Stimulated activated CD4-positive, alpha-beta T cell treated with anti-CD3 and anti-CD28 coated beads, Interleukin-4, amount 100 ng/mL, for 48 hours (primary cell): Measurements from ENCODE around the gene SNTN.

Source experiments
- DNase-seq, 2 donors: peaks; one replicate each; pipeline ENCODE4 v3.0.0-alpha.2; 2020; ENCODE audit warnings: low read depth in 2 of 2

SNTN gene

DNA sequence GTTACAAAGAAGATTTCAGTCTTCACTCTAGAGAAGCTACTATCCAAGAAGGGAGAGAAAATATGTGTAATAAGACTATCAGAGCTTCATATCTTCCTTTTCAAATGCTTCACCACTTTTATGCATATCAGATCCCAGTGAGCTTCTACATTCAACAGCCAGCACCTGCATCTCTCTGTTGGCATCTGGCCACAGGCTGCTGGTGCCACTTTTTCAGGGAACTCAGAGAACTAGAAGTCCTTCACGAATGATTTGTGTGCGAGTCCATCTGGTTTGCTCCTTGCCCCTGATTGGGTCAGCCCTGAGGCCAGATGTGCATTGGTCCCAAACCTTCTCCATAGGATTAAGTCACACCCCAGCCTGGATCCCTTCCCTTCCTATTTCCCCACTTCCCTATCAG, 22.1 kb downstream of the SNTN start:
- DNase-seq: no peak

DNA sequence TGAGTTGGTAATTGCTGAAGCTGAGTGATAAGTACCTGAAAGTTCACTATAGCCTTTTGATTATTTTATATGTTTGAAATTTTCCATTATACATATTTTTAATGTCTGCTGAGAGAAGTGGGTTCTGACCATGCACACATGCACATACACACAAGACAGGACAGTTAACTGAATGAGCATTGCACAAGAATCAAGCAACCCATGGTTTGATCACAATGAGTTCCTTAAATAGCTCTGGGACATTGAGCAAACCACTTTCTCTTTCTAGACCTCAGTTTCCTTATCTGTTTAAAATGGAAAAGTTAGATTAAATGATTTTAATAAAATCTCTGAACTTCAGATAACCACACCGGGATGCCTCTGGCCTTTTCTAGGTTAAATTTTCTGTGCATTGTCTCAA, 26.7 kb downstream of the SNTN start:
- no peak for DNase-seq

DNA sequence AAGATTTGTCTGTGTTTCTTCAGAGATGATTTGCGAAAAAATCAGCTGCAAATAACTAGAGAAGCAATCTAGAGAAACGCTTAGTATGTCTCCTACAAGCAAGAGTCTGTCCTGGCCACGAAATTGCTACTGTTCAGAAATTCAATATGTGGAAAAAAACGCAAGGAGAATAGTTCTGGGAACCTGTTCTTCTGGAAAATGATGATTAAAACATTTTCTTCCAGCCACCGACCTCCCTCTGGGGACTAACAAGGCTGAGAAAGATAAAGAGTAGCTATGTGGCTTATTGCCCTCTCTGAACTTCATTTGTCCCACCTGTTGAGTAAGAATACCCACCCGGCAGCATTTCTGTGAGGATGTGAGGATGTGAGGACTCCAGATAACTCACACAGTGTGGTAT, 31.6 kb downstream of the SNTN start:
- no peak for DNase-seq

DNA sequence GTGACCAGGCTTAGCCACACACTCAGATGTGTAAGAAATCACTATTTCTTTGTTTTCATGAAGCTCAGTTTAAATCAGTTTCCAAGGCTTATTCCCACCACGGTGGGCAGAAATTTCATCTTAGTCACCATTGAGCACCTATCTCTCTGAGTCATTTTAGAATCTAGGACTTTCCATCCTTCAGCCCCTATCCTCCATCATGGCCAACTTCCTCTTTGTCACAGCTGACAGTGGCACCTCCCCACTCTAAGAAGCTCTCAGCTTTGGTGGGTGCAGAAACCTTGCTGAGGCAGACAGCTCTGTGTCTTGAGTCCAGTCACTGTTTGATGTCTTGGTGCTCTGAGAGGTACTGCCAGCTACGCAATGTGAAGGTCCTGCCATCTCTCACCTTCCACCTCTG, 32.9 kb downstream of the SNTN start:
- DNase-seq: no peak

- no peak for DNase-seq
These were observed 35.1 kb downstream of the SNTN start for GRCh38 chr3:63687278-63688225.

- no peak for DNase-seq
These were observed 36.8 kb downstream of the SNTN start for GRCh38 chr3:63689285-63689684.

- DNase-seq: no peak
These were observed 40.9 kb downstream of the SNTN start for GRCh38 chr3:63693351-63693750.

DNA sequence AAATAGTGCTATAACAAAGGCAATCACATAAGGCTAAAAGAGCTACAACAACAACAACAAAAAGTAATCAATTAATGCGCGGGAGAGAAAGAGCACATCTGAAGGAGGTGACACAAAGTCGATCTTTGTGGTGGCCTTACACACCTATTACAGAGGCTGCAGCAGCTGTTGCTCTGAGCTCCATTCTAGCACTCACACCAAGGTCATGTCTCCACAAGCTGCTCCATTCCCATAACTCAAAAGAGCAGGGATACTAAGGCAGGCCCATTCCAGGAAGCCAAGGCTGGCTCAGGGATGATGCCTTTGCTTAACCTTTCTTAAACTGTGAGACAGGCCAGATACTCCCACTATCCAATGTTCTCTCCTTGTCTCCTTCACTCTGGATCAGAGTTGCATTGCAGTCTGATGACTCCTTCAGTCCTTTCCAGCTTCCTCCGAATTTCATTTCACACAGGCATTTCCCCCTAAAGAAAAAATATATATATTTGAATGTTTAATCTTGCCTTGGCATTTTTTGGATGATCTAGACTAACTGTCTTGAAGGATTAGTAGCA, 52.7 kb downstream of the SNTN start:
- no peak for DNase-seq

- no peak for DNase-seq
These were observed 54.0 kb downstream of the SNTN start for GRCh38 chr3:63706321-63707085.

DNA sequence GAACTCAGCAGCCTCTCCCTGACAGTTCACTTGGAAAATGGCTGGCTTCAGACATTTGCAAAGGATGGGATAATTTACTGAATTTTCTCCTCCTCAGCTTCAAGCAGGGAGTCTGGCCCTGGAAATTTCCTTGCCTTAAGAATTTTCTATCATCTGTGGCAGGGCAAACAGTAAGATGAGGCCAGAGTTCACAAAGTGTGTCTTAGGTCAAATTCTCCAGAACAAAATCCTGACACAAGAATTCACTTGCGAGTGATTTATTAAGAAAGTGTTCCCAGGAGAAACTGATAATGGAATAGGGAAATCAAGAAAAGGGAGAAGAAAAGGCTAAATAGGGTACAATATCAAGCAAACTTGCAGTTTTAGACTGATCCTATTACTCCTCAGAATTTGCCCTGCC, 55.3 kb downstream of the SNTN start:
- no peak for DNase-seq

DNA sequence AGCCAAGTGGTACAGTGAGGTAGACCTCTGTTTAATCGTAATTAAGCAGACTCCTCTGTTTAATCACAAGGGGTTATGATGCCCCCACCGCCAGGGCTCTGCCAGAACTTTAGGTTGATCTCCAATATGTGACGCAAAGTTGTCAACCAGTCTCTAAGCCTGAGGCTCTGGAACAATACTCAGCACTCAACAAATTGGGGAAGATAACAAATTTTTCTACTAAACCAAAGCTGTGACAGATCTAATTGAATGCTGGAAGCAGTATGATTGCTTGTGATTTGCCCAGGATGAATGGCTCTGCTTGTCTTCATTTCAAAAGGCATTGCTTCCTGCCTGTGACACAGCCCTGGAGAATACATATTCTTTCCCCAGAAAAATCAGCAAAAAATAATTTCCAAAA, 57.1 kb downstream of the SNTN start:
- no peak for DNase-seq
